ENCODE results near the gene SLC26A6. TPM values are rescaled to one million over a fixed set of nuclear protein-coding genes. Genes with fewer than 3 reads are reported as not detected.

The SLC26A6 gene
- total RNA-seq, 2 experiments from 2014 or later: 44.9 to 59.0 TPM

DNA sequence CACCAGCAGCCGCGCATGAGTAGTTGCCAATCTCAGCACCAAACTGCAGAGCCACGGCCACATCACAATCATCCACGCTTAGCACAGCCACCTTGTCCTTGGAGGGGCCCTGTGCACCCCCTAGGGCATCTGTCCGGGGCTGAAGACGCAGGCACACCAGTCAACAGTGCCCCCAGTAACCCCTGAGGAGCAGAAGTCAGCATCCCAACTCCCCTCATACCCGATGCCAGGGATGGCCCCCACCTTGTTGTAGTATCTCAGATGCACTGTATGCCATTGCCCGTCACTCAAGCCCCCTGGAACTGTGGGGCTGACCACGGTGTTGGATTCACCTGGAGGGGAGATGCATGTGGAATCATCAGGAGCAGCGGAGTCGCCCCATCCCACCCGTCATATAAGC is 19.8 kb upstream of the SLC26A6 start:
- Mint-ChIP-seq H3K27me3 (no peaks in the 10 kb centered on the region), H3K9me3 (ENCODE audit: low read depth) (no peaks in the 10 kb centered on the region), H3K4me1 (peaks cover 28% of the 10 kb centered on the region), H3K4me3 (peak overlapping the region; percentile 75), H3K36me3 (peaks cover 7% of the 10 kb centered on the region), H3K27ac (peak overlapping the region; percentile 87)
- ATAC-seq (no peak), DNase-seq (no peak)
- CTCF ChIA-PET: interaction anchor here (1.1 to 2.0 kb wide), 2 partner anchors 19 to 31 kb away, joined by 3 to 7 read pairs; partner anchors contain the start of genes NCKIPSD and SLC26A6

DNA sequence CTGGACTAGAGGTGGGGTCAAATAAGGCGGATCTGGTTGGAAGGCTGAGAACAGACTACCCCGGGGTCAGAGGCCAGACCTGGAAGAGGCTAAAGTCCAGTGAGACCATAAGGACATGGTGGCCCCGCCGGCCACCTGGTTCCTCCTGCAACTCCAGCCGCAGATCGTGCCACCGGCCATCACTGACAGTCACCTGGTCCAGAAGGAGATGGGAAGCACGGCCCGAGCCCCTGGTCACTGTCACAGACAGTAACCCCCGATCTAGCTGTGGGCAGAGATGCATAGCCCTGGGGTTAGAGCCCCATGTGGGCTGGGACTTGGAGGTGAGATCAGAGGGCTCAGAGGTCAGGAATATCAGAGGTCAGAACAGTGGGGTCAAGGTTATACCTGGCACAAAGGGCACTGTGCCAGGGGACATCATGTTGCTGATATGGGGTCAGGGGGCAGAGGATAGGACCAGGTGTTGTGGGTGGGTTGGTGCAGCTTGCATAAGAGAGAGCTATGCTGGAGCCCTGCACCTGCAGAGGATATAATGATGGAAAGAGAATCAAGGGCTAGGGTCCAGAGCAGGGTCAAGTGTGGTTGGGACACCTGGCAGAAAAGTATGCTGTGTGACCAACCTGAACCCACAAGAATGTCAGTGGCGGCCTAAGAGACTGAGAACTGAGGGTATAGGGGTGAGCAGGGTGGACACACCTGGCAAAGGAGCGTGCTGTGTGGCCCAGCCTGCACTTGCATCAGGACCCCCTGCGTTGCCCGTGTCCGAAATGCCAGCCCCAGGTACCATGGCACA is 17.9 kb upstream of the SLC26A6 start:
- no peaks in the 10 kb centered on the region for H3K27me3 Mint-ChIP-seq
- CTCF ChIA-PET: interaction anchor here (1.0 kb wide), 1 partner anchor 32 kb away, joined by 3 read pairs; no protein-coding TSS in a partner anchor
- DNase-seq: no peak
- H3K4me3 Mint-ChIP-seq: no peak overlapping the region
- ATAC-seq: no peak
- peaks cover 9% of the 10 kb centered on the region for H3K36me3 Mint-ChIP-seq
- peaks cover 28% of the 10 kb centered on the region for H3K4me1 Mint-ChIP-seq
- H3K9me3 Mint-ChIP-seq (ENCODE audit: low read depth): no peaks in the 10 kb centered on the region
- H3K27ac Mint-ChIP-seq: no peak overlapping the region

DNA sequence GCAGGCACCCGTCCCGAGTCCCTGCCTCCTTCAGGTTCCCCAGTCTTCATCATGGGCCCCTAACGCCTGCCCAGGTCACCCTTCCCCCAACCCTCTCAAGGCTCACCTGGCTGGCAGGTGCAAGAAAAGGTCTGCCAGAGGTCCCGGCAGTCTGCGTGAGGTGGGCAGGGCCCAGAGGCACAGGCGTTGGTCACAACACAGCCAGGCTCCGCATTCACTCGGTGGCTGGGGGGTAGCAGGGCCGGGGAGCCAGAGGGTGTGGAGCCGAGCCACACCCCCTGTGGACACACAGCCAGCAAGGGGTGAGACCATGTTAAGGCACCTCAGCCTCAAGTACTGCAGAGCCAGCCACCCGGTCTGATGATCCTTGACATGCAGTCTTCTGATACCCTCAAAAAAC is 16.5 kb upstream of the SLC26A6 start:
- Mint-ChIP-seq H3K27ac (no peak overlapping the region), H3K36me3 (peaks cover 9% of the 10 kb centered on the region), H3K9me3 (ENCODE audit: low read depth) (no peaks in the 10 kb centered on the region), H3K4me1 (peaks cover 15% of the 10 kb centered on the region), H3K4me3 (no peak overlapping the region), H3K27me3 (no peaks in the 10 kb centered on the region)
- ATAC-seq (no peak), DNase-seq (no peak)
- CTCF ChIA-PET: interaction anchor here (1.0 kb wide), 1 partner anchor 33 kb away, joined by 3 read pairs; no protein-coding TSS in a partner anchor

DNA sequence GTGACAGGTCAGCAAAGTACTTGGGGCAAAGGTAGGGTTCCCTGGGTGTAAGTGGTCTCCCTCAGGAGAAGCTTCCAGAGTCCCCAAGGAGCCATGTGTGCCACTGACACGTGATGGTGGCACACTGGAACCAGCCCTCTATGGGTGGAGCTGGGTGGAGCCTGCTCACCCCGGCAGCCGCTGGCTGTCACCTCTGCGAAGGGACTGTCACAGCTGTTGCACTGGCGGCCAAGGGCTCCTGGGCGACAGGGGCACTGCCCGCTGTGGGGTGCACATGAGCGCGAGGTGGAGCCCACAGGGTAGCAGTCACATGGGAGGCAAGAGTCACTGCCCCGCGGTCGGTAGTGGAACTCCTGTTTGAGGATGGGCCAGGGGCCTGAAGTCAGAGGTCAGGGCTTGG is 15.5 kb upstream of the SLC26A6 start:
- H3K36me3 Mint-ChIP-seq: peaks cover 9% of the 10 kb centered on the region
- DNase-seq (no peak), ATAC-seq (no peak)
- CTCF ChIA-PET: no interaction called here
- H3K9me3 Mint-ChIP-seq (ENCODE audit: low read depth): no peaks in the 10 kb centered on the region
- no peaks in the 10 kb centered on the region for H3K27me3 Mint-ChIP-seq
- H3K4me1 Mint-ChIP-seq: peaks cover 12% of the 10 kb centered on the region
- H3K27ac Mint-ChIP-seq: no peak overlapping the region
- no peak overlapping the region for H3K4me3 Mint-ChIP-seq

GRCh38 chr3:48648188-48648850 is 13.1 kb upstream of the SLC26A6 start:
- no peaks in the 10 kb centered on the region for H3K9me3 Mint-ChIP-seq (ENCODE audit: low read depth)
- DNase-seq: no peak
- no peak for ATAC-seq
- no peak overlapping the region for H3K27ac Mint-ChIP-seq
- no peaks in the 10 kb centered on the region for H3K4me1 Mint-ChIP-seq
- peaks cover 10% of the 10 kb centered on the region for H3K36me3 Mint-ChIP-seq
- H3K27me3 Mint-ChIP-seq: no peaks in the 10 kb centered on the region
- H3K4me3 Mint-ChIP-seq: no peak overlapping the region
- CTCF ChIA-PET: no interaction called here

GRCh38 chr3:48647714-48648113 is 12.5 kb upstream of the SLC26A6 start:
- ATAC-seq (no peak), DNase-seq (no peak)
- CTCF ChIA-PET: no interaction called here
- no peak overlapping the region for H3K27ac Mint-ChIP-seq
- H3K36me3 Mint-ChIP-seq: peaks cover 7% of the 10 kb centered on the region
- H3K4me3 Mint-ChIP-seq: no peak overlapping the region
- H3K27me3 Mint-ChIP-seq: no peaks in the 10 kb centered on the region
- no peaks in the 10 kb centered on the region for H3K9me3 Mint-ChIP-seq (ENCODE audit: low read depth)
- H3K4me1 Mint-ChIP-seq: no peaks in the 10 kb centered on the region

GRCh38 chr3:48644898-48645760 is 9.9 kb upstream of the SLC26A6 start:
- H3K4me3 Mint-ChIP-seq: no peak overlapping the region
- CTCF ChIA-PET: no interaction called here
- peaks cover 7% of the 10 kb centered on the region for H3K36me3 Mint-ChIP-seq
- DNase-seq (no peak), ATAC-seq (no peak)
- no peaks in the 10 kb centered on the region for H3K9me3 Mint-ChIP-seq (ENCODE audit: low read depth)
- H3K27ac Mint-ChIP-seq: no peak overlapping the region
- H3K4me1 Mint-ChIP-seq: no peaks in the 10 kb centered on the region
- no peaks in the 10 kb centered on the region for H3K27me3 Mint-ChIP-seq

GRCh38 chr3:48642605-48643004 is 7.3 kb upstream of the SLC26A6 start:
- H3K36me3 Mint-ChIP-seq: peaks cover 7% of the 10 kb centered on the region
- CTCF ChIA-PET: no interaction called here

GRCh38 chr3:48641396-48641795 is 6.1 kb upstream of the SLC26A6 start:
- Mint-ChIP-seq H3K4me3 (no peak overlapping the region), H3K27me3 (no peaks in the 10 kb centered on the region), H3K36me3 (peaks cover 7% of the 10 kb centered on the region), H3K27ac (no peak overlapping the region), H3K4me1 (no peaks in the 10 kb centered on the region), H3K9me3 (ENCODE audit: low read depth) (no peaks in the 10 kb centered on the region)
- DNase-seq (no peak), ATAC-seq (no peak)
- CTCF ChIA-PET: no interaction called here

More at GRCh38 chr3:48642605-48643004, 7.3 kb upstream of the SLC26A6 start:
- Mint-ChIP-seq H3K4me1 (no peaks in the 10 kb centered on the region), H3K9me3 (ENCODE audit: low read depth) (no peaks in the 10 kb centered on the region), H3K4me3 (no peak overlapping the region), H3K27me3 (no peaks in the 10 kb centered on the region), H3K27ac (no peak overlapping the region)
- DNase-seq (no peak), ATAC-seq (no peak)

GRCh38 chr3:48639944-48640606 is 4.8 kb upstream of the SLC26A6 start:
- H3K4me1 Mint-ChIP-seq: peaks cover 6% of the 10 kb centered on the region
- H3K27me3 Mint-ChIP-seq: no peaks in the 10 kb centered on the region
- H3K27ac Mint-ChIP-seq: no peak overlapping the region
- H3K9me3 Mint-ChIP-seq (ENCODE audit: low read depth): no peaks in the 10 kb centered on the region
- DNase-seq (no peak), ATAC-seq (no peak)
- H3K4me3 Mint-ChIP-seq: no peak overlapping the region
- CTCF ChIA-PET: no interaction called here
- peaks cover 7% of the 10 kb centered on the region for H3K36me3 Mint-ChIP-seq

DNA sequence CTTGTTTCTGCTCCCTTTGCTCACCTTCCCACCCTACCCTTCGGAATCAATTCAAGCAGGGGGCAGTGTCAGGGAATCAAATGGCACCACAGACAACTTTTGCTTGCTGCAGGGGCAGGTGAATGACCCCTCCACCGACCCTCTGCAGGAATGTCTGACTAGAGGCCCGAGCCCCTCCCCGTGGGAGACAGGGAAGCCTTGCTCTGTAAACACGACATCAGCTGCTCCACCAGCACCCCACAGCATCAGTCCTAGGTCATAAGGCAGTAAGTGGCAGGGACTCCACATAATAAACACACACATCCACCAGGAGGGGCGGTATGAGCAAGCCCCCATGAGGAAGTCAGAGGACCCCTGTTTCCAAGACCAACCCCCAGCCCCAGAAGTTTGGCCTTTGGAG is 2.0 kb upstream of the SLC26A6 start:
- Mint-ChIP-seq H3K27me3 (no peaks in the 10 kb centered on the region), H3K36me3 (peaks cover 2% of the 10 kb centered on the region), H3K4me3 (no peak overlapping the region), H3K27ac (peak overlapping the region; percentile 45), H3K4me1 (peaks cover 18% of the 10 kb centered on the region), H3K9me3 (ENCODE audit: low read depth) (no peaks in the 10 kb centered on the region)
- CTCF ChIA-PET: interaction anchor here (4.3 kb wide), 1 partner anchor 79 kb away, joined by 40 read pairs; the partner anchor contains the start of gene PFKFB4
- DNase-seq (no peak), ATAC-seq (no peak)

- no peak for ATAC-seq
- Mint-ChIP-seq H3K27ac (peak overlapping the region; percentile 88), H3K4me3 (peak overlapping the region; percentile 85), H3K36me3 (peaks cover 5% of the 10 kb centered on the region), H3K27me3 (no peaks in the 10 kb centered on the region), H3K9me3 (ENCODE audit: low read depth) (no peaks in the 10 kb centered on the region), H3K4me1 (peaks cover 20% of the 10 kb centered on the region)
- CTCF ChIA-PET: interaction anchor here (0.8 to 4.3 kb wide), 18 partner anchors 9 to 1033 kb away, joined by 3 to 40 read pairs (median 6); partner anchors contain the start of genes CELSR3, NCKIPSD, PFKFB4 and UQCRC1
- no peak for DNase-seq
Observed at GRCh38 chr3:48636149-48636655, 941 bp upstream of the SLC26A6 start.

All from activated CD8-positive, alpha-beta memory T cell treated with anti-CD3 and anti-CD28 coated beads, Interleukin-2, amount 10 ng/mL, durations not matched to agents 7 days and 5 days (primary cell).